Stimulated activated CD8-positive, alpha-beta memory T cell treated with anti-CD3 and anti-CD28 coated beads, Interleukin-7, amount 100 ng/mL, for 48 hours (primary cell): ENCODE results near the gene ZMYND19.
"Not testable (repeated sequence)": the region's sequence is repeated elsewhere in the genome, so short reads cannot be mapped to it uniquely, and the experiment has no call there.

Experiments
- DNase-seq, 2 donors: peaks; one replicate each; pipeline ENCODE4 v3.0.0-alpha.2; 2020; ENCODE audit warnings: low read depth in 1 of 2; ENCODE audit errors: extremely low read depth in 1 of 2

Gene ZMYND19

GRCh38 chr9:137589441-137590122, 730 bp downstream of the ZMYND19 start:
- DNase-seq = no peak

DNA sequence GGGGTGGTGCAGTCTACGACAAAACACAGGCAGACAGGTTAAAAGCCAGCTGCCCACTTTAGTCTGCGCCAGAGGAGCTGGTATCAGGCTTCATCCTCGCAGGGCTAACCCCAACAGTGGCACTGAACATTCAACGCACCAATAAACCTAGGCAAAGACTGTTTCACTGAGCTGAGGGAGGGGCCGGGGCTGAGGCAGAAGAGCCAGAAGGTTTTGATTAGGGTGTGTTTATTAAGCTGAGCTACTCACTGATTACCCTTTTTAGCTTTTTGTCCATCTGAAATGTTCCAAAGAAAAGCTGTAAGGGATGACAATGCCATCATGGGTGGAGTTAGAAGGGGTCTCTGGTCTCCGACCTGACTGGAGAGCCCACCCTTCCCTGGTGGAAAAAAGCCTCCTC, 1.4 kb downstream of the ZMYND19 start:
- DNase-seq = no peak

DNA sequence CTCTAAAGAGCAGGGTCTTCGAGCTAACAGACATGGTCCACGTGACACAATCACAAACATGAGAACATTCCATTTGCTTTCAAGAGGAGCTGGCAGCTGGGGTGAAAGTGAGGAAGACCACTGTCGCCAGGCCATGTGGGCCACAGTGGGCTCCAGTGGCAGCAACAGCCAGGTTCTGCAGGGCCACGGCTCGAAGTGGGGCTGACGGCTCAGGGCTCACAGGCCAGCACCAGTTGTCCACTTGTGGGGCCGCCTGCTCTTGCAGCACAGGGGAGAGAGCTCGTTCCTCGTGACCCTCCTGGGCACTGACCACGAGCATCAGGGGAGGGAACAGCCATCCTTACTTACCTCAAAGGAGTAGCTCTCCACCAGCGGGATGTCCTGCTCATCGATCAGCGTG, 2.0 kb downstream of the ZMYND19 start:
- no peak for DNase-seq

DNA sequence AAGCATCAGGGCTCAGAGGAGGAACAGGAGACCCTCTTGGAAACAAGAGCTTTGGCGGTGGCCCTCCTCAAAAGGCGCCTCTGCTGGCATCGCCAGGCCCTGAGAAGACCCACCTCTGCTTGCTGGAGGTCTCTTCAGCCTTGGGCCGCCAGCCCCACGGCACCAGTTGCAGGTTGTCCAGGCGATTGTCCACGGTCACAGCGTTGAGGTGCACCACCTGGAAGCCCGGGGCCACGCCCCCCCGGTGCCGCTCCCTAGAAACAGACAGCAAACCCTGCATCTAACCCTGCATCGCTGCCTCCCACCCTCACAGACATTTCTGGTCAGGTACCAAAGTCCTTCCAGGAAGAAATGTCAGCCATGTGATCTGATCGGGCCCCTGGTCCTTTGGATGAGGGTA, 3.5 kb downstream of the ZMYND19 start:
- no peak for DNase-seq

GRCh38 chr9:137583957-137584356, 6.4 kb downstream of the ZMYND19 start:
- DNase-seq = no peak

- no peak for DNase-seq
Observed at GRCh38 chr9:137583347-137583746, 7.0 kb downstream of the ZMYND19 start.

DNA sequence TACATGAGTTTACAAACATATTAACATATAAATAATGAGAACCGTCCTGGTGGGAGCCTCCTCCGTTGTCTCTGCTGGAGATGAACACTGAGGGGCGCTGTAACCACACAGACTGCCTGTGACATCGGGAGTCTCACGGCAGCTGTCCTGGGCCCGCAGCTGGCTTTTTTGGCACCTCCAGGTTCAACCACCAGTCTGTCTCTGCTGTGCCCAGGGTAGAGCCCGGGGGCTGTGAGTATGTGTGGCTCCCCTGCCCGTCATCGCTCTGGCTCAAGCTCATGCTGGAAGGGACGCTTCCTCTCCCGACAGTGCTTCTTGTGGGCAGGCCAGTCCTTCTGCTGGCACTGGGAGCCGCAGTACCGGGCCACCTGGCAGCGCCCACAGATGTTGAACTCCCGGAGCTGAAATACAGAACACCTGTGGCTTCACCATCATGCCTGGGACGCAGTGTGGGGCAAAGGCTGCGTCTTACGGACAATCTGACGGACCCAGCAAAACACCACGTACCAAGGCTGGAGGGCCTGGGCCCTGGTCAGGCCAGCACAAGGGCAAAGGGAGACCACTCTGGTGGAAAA, 7.9 kb downstream of the ZMYND19 start:
- DNase-seq = no peak

DNA sequence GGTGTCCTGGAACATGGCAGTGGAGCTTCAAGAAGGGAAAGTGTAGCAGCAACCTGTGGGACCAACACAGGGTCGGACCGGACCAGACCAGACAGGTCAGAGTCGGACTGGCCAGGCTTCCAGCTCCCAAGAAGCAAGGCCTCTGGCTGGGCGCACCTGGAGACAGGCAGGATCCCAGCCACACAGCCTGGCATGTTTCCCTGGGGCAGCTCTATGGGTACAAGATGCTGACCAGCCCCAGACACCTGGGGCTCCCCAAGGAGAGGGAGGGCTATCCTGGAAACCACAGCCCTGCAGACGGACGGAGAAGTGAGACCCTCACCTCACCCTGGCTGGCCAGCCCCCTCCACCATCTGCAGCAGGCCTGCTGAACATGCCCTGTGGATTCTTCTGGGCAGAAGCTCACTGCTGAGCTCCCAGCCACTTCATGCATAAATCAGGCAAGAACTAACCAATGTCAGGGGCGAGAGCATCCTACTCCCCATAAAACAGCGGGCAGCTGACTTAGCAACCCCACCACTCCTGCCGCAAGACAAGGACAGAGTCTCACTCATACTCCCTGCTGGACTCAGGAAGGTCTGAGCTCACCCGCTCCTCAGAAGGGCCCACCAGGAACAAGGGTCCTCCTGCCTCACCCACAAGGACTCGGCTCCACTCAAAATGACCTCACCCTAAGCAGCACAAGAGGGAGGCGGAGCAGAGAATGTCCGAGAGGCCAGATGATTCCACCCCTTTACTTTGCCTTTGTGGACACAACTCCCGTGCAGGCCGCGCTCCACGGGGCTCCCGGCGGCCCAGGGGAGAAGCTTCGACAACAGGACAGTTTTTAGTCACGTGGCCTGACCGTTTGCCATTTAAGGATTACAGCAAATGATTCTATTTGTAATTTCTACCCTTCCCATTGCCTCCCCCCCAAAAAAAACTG, 8.7 kb downstream of the ZMYND19 start:
- DNase-seq = no peak

DNA sequence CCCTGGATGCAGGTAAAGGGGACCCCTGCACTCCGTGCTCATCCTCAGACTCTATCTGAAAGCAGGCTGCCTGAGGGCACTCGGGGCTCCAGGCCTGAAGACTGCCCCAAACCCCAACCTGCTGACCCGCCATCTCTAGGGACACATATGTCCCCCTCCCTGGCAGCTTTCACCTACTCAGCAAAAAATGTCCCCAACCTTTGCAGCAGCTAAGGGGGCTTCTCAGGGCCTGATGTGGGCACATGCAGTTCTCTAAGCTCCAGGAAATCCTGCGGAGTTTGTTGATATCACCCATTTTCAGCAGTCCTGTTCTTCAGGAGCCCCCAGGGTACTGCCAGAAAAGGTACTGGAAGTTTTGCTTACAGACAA, 9.4 kb downstream of the ZMYND19 start:
- DNase-seq = no peak

- no peak for DNase-seq
Observed at GRCh38 chr9:137580209-137580953, 9.9 kb downstream of the ZMYND19 start.

DNA sequence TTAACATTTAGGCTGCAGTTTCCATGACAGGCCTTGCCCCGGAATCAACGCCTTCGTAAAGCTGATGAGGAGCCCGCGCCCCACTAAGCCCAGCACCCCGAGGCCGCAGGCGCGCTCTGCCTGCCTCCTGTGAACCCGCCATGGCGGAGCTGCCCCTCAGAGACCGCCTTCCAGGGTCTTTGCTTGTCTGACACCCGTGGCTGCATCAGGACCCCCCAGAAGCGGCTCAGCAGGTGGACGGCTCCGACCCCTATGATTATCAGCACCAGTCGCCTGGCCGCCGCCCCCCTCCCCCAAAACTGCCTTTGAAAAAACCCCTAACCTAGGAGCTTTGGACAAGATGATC, 11.1 kb downstream of the ZMYND19 start:
- no peak for DNase-seq

- DNase-seq = peak; percentile 92 to 93
Observed at GRCh38 chr9:137578518-137579258, 11.6 kb downstream of the ZMYND19 start, which contains the start of gene DPH7. TSS of gene DPH7 (minus strand) at chr9:137578925. CDS start at chr9:137578777, 148 bp downstream.

DNA sequence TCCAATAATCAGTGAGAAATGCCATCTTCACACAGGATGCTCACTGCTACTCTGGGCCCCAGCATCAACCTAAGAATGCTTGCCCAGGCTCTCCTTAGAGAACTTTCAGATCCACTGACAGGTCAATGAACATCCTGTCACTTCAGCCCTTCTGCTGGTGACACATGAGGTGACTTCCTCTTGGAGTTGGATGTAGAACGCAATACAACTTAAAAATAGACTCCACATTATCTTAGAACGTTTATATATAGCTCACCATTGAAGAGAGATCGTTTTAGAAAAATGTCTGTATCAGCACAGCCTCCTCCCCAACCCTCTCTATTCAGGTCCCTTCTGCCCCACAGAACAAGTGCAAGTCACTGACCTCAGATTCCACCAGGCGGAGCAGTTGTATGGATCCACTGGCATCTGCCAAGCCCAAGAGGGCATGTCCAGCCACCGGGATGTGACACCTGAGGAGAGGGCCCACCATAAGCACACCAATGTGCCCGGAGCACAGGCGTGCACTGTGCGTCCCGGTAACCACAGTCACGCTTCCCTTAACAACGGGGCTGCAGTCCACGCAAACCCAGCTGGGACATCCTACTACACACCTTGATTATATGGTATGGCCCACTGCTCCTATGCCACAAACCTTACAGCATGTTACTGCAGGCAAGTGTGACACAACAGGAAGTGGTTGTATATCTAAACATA, 14.4 kb downstream of the ZMYND19 start:
- DNase-seq = no peak

- no peak for DNase-seq
Observed at GRCh38 chr9:137575364-137575715, 15.0 kb downstream of the ZMYND19 start.

DNA sequence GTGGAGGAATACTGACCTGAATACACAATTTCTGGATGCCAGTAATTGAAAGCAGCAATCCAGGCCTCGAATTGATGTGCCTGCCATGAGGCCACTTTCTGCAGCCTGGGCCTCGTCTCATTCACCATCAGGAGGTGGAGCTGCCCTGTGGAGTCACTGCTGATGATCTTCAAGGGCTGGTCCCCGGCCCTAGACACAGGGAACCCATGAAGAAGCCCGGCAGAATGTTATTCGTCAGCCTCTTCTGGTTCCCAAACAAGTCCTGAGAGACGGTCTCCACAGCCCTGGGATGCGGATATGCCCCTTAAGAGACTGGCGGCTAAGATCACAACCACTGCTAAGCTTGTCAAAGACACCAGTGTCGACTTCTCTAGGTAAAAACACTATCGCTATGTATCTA, 16.1 kb downstream of the ZMYND19 start:
- DNase-seq = no peak

DNA sequence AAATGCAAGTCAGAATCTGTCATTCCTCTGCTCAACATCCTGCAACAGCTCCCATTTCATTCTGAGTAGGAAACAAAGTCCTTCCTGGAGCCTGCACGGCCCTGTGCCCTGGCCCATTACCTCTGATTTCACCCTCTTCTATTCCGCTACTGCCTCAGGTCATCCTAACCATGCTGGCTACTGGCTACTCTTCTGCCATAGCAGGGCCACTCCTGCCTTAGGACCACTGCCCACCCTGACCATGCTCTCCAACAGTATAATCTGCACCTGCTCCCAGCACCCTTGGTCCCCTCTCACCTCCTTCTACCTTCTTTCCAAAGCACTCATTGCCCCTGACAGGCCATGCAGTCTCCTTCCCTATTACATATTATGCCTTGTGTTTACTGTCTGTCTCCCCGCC, 19.7 kb downstream of the ZMYND19 start:
- no peak for DNase-seq

DNA sequence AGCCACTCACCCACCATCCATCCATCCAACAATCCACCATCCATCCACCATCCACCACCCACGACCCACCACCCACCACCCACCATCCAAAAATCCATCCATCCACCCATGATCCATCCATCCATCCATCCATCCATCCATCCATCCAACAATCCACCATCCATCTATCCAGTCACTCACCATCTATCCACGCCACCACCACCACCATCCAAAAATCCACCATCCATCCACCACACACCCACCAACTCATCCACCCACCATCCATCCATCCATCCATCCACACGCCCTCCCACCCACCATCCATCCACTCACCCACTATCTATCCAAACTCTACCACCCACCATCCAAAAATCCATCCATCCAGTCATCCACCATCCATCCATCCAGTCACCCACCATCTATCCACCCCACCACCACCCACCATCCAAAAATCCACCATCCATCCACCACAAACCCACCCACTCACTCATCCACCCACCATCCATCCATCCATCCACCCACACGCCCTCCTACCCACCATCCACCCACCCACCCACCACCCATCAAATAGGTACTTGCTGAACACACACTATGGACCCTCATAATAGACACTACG, 20.6 kb downstream of the ZMYND19 start:
- no peak for DNase-seq

DNA sequence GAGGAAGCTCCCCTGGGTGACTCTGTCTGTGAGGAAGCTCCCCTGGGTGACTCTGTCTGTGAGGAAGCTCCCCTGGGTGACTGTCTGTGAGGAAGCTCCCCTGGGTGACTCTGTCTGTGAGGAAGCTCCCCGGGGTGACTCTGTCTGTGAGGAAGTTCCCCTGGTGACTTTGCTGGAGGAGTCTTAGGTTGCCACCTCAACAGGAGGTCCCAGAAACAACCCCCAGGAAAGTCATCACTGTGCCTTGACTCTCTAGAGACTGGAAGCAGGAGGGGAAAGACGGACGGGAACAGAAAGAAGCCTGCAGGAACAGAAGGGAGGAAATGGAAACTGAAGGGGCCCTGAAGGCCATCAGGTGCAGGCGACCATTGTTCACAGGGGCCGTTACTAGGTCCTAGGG, 21.9 kb downstream of the ZMYND19 start:
- not testable (repeated sequence) for DNase-seq

GRCh38 chr9:137564817-137565411, 25.4 kb downstream of the ZMYND19 start:
- no peak for DNase-seq
